ENCODE measurements around the gene SPEM1. TPM values are rescaled to one million over a fixed set of nuclear protein-coding genes. Genes with fewer than 3 reads are reported as not detected.

The SPEM1 gene
- total and polyA plus RNA-seq, 7 experiments from 2014 or later = not detected

DNA sequence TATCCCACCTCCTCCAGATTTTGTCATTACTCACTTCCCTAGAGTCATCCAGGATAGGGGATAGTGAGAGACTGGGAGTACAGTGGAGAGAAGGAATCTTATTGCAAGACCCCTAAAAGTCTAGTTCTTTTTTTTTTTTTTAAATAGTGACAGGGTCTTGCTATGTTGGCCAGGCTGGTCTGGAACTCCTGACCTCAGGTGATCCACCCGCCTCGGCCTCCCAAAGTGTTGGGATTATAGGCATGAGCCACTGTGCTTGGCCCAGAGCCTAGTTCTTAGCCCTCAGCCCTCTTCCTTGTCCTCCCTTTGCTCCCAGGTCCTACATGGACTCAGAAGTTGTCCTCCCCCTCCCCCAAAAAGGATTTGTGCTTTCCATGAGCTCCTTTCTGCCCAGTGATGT lies 22.0 kb downstream of the SPEM1 start:
- Mint-ChIP-seq H3K27me3 (peaks cover 49 to 67% (median 63%) of the 10 kb centered on the region in 5 donors), H3K36me3 (peaks cover 0 to 38% (median 0%) of the 10 kb centered on the region in 5 donors), H3K4me1 (peaks cover 36 to 55% (median 46%) of the 10 kb centered on the region in 7 donors), H3K4me3 (peak overlapping the region in 3 of 10 donors; percentile 14 to 34 (median 29)), H3K9me3 (peaks cover 0 to 6% (median 0%) of the 10 kb centered on the region in 11 donors), H3K27ac (no peak overlapping the region)
- intact Hi-C loops (cut with micrococcal nuclease) = no loop called here
- no peak for DNase-seq
- Histone ChIP-seq H3K27me3 (ENCODE audit: control insufficient read depth in 2 of 2, insufficient read depth in 2 of 2, low read length in 2 of 2) (peaks cover 17 to 34% of the 10 kb centered on the region in 2 donors), H3K4me3 (ENCODE audit: low read length) (no peak overlapping the region), H3K36me3 (ENCODE audit: control insufficient read depth in 2 of 3, insufficient read depth in 3 of 3, low read length in 3 of 3) (no peaks in the 10 kb centered on the region), H3K4me1 (ENCODE audit: control insufficient read depth in 2 of 2, insufficient read depth in 2 of 2, low read length in 2 of 2) (peaks cover 13 to 52% of the 10 kb centered on the region in 2 donors), H3K27ac (ENCODE audit: low read depth, low read length) (no peak overlapping the region), H3K9me3 (ENCODE audit: control insufficient read depth in 2 of 3, low read length in 3 of 3) (no peaks in the 10 kb centered on the region)
- ChIA-PET CTCF (interaction anchor here (0.6 to 1.8 kb wide), 4 partner anchors 86 to 141 kb away, joined by 3 to 5 read pairs (median 4); partner anchors contain the start of genes MPDU1 and SENP3), POLR2A (interaction anchor here (0.9 to 7.5 kb wide), 6 partner anchors 12 to 43 kb away, joined by 3 to 79 read pairs (median 12); partner anchors contain the start of genes POLR2A and ZBTB4)
- ATAC-seq = no peak

DNA sequence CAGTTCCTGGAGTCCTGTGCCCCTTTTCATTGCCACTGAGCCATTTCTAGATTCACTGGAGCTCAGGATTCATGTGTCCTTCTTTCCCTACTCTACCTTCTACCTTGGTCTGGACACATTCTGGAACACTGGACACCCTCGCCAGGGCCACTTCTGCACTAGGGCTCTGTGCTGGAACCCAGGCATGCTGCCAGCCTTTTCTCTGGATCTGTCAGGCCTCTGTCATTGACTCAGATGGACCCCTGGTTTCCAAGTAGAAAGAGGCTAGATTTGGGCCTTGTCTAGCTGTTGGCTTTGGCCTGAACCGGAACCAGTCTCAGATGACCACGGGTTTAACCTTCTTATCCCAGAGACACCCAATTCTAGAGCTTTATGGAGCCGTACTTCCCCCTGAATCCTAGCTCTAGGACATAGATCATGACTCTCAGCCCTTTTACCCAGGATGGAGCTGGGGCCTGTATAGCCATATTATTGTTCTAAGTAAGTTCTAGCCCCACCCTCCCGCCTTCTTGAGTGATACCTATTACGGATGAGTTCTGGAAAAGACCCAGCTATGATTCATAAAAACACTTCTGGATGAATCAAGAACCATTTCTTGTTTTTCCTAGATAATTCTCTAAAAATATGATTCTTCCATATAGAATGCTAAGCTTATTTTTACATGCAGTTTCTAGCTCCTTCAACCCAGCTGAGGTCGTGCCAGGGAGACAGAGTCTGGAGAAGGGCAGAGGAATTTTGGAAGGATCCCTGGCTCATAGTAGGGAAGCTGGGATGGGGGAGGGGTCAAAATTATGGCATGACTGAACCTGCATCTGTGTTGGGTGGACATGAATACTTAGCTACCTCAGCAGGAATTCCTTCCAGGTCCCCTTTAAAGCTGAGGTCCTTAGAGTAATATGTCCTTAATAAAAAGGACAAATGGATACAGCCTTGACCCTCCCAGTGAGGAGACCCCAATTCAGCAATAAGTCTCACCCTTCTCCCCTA lies 23.7 kb downstream of the SPEM1 start:
- Histone ChIP-seq H3K27ac (ENCODE audit: low read depth, low read length) (no peak overlapping the region), H3K27me3 (ENCODE audit: control insufficient read depth in 2 of 2, insufficient read depth in 2 of 2, low read length in 2 of 2) (peaks cover 13 to 34% of the 10 kb centered on the region in 2 donors), H3K4me1 (ENCODE audit: control insufficient read depth in 2 of 2, insufficient read depth in 2 of 2, low read length in 2 of 2) (peaks cover 4 to 37% of the 10 kb centered on the region in 2 donors), H3K4me3 (ENCODE audit: low read length) (no peak overlapping the region), H3K36me3 (ENCODE audit: control insufficient read depth in 2 of 3, insufficient read depth in 3 of 3, low read length in 3 of 3) (no peaks in the 10 kb centered on the region), H3K9me3 (ENCODE audit: control insufficient read depth in 2 of 3, low read length in 3 of 3) (no peaks in the 10 kb centered on the region)
- Mint-ChIP-seq H3K36me3 (peaks cover 0 to 41% (median 5%) of the 10 kb centered on the region in 5 donors), H3K27me3 (peaks cover 49 to 72% (median 64%) of the 10 kb centered on the region in 5 donors), H3K4me1 (peaks cover 27 to 47% (median 38%) of the 10 kb centered on the region in 7 donors), H3K4me3 (peak overlapping the region in 4 of 10 donors; percentile 16 to 89 (median 48)), H3K27ac (no peak overlapping the region), H3K9me3 (peaks cover 0 to 7% (median 0%) of the 10 kb centered on the region in 11 donors)
- no peak for ATAC-seq
- POLR2A ChIA-PET = interaction anchor here (0.7 to 7.5 kb wide), 5 partner anchors 7 to 41 kb away, joined by 3 to 79 read pairs (median 35); partner anchors contain the start of genes POLR2A, TMEM102 and ZBTB4
- CTCF ChIA-PET = interaction anchor here (0.5 to 1.4 kb wide), 4 partner anchors 75 to 172 kb away, joined by 3 to 5 read pairs (median 4); no protein-coding TSS in a partner anchor
- intact Hi-C loops (cut with micrococcal nuclease) = no loop called here
- DNase-seq = no peak

DNA sequence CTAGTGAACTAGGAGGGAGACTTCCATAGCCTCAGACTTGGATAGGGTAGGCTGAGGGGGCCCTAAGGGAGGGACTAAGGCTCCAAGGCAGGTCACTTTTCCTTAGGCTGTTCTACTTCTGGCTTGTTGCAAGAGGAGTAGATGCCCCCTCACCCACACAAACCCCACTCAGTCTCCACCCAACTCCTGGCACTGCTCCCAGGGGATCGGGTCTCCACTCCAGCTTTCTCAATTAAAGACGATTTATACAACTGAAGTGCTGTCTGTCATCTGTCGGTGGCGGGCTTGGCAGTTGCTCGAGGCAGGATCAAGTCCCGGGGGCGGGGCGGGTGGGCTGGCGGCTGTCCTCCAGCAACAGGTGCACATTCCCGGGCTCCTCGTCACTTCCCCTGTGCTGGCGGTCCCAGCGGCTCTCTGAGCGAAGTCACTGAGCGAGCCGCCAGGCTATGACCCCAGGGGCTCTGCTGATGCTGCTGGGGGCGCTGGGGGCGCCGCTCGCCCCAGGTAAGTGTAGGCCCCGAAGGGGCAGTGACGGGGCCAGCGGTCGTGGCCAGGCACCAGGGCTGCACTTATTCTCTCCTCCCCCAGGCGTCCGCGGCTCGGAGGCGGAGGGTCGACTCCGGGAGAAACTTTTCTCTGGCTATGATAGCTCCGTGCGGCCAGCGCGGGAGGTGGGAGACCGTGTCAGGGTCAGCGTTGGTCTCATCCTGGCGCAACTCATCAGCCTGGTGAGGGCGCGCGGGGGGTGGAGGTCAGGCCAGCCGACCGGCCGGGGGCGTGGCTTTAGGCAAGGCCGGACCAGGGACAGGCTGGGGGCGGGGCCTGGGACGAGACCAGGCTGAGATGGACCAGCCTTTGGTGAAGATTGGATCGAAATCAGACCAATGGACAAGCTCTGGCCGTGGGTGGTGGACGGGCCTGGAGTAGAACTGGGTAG lies 24.8 kb downstream of the SPEM1 start, which contains the start of gene CHRNB1:
CHRNB1 (plus strand) TSS at position 380 of the 937 bp plus-strand sequence; CDS start at position 447, 67 bp downstream.
- Histone ChIP-seq H3K27me3 (ENCODE audit: control insufficient read depth in 2 of 2, insufficient read depth in 2 of 2, low read length in 2 of 2) (peaks cover 9 to 34% of the 10 kb centered on the region in 2 donors), H3K4me3 (ENCODE audit: low read length) (peak within 1 kb of the TSS; percentile 30), H3K36me3 (ENCODE audit: control insufficient read depth in 2 of 3, insufficient read depth in 3 of 3, low read length in 3 of 3) (no peaks in the 10 kb centered on the region), H3K9me3 (ENCODE audit: control insufficient read depth in 2 of 3, low read length in 3 of 3) (no peaks in the 10 kb centered on the region), H3K27ac (ENCODE audit: low read depth, low read length) (no peak within 1 kb of the TSS), H3K4me1 (ENCODE audit: control insufficient read depth in 2 of 2, insufficient read depth in 2 of 2, low read length in 2 of 2) (peaks cover 4 to 28% of the 10 kb centered on the region in 2 donors)
- ATAC-seq (peak; percentile 74), DNase-seq (peak in 2 of 9 donors; percentile 23 to 49)
- H3K27me3 Mint-ChIP-seq = peaks cover 44 to 68% (median 58%) of the 10 kb centered on the region in 5 donors
- peaks cover 23 to 39% (median 32%) of the 10 kb centered on the region in 7 donors for H3K4me1 Mint-ChIP-seq
- H3K4me3 Mint-ChIP-seq = peak within 1 kb of the TSS; percentile 75 to 89 (median 84)
- H3K9me3 Mint-ChIP-seq = peaks cover 0 to 5% (median 0%) of the 10 kb centered on the region in 11 donors
- CTCF ChIA-PET = interaction anchor here (0.8 to 1.5 kb wide), 4 partner anchors 8 to 116 kb away, joined by 3 to 5 read pairs (median 4); no protein-coding TSS in a partner anchor
- intact Hi-C loops (cut with micrococcal nuclease) = loop anchor here in 1 of 2 donors (1.0 kb wide), 1 partner anchor 10 kb away; no protein-coding TSS in a partner anchor
- peaks cover 0 to 41% (median 6%) of the 10 kb centered on the region in 5 donors for H3K36me3 Mint-ChIP-seq
- H3K27ac Mint-ChIP-seq = peak within 1 kb of the TSS in 5 of 9 donors; percentile 26 to 90 (median 39)
- POLR2A ChIA-PET = interaction anchor here (0.6 to 7.5 kb wide), 8 partner anchors 8 to 113 kb away, joined by 3 to 79 read pairs (median 11); partner anchors contain the start of genes POLR2A, TMEM102 and ZBTB4

DNA sequence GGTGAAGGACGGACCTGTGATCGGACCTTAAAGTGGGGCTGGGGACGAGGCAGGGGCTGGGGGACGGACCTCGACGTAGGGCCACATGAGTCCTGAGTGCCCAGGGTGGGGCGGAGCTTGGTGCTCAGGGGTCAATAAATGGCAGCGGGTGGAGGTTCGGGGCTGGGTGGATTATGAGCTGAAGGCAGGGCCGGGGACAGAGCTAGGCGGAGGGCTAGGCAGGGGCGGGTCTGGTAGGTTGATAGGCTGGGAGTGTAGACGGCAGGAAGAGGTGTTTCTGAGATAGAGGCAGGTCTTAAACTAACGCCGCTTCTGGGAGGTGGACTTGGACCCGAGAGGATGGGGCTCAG lies 25.5 kb downstream of the SPEM1 start:
- Mint-ChIP-seq H3K27me3 (peaks cover 39 to 63% (median 52%) of the 10 kb centered on the region in 5 donors), H3K4me1 (peaks cover 19 to 34% (median 26%) of the 10 kb centered on the region in 7 donors), H3K9me3 (peaks cover 0 to 5% (median 0%) of the 10 kb centered on the region in 11 donors), H3K27ac (peak overlapping the region in 5 of 9 donors; percentile 26 to 90 (median 39)), H3K4me3 (peak overlapping the region; percentile 75 to 89 (median 84)), H3K36me3 (peaks cover 0 to 44% (median 6%) of the 10 kb centered on the region in 5 donors)
- ChIA-PET POLR2A (interaction anchor here (0.6 to 7.5 kb wide), 11 partner anchors 9 to 131 kb away, joined by 3 to 79 read pairs (median 3); partner anchors contain the start of genes POLR2A, SENP3, TMEM102 and ZBTB4), CTCF (interaction anchor here (0.6 to 1.5 kb wide), 6 partner anchors 8 to 207 kb away, joined by 3 to 5 read pairs (median 3); no protein-coding TSS in a partner anchor)
- ATAC-seq = peak; percentile 77
- peak in 5 of 9 donors; percentile 35 to 52 (median 41) for DNase-seq
- Histone ChIP-seq H3K4me3 (ENCODE audit: low read length) (peak overlapping the region; percentile 30), H3K27me3 (ENCODE audit: control insufficient read depth in 2 of 2, insufficient read depth in 2 of 2, low read length in 2 of 2) (peaks cover 9 to 31% of the 10 kb centered on the region in 2 donors), H3K9me3 (ENCODE audit: control insufficient read depth in 2 of 3, low read length in 3 of 3) (no peaks in the 10 kb centered on the region), H3K4me1 (ENCODE audit: control insufficient read depth in 2 of 2, insufficient read depth in 2 of 2, low read length in 2 of 2) (peaks cover 4 to 22% of the 10 kb centered on the region in 2 donors), H3K27ac (ENCODE audit: low read depth, low read length) (no peak overlapping the region), H3K36me3 (ENCODE audit: control insufficient read depth in 2 of 3, insufficient read depth in 3 of 3, low read length in 3 of 3) (no peaks in the 10 kb centered on the region)
- intact Hi-C loops (cut with micrococcal nuclease) = loop anchor here in 1 of 2 donors (1.0 kb wide), 1 partner anchor 10 kb away; no protein-coding TSS in a partner anchor

DNA sequence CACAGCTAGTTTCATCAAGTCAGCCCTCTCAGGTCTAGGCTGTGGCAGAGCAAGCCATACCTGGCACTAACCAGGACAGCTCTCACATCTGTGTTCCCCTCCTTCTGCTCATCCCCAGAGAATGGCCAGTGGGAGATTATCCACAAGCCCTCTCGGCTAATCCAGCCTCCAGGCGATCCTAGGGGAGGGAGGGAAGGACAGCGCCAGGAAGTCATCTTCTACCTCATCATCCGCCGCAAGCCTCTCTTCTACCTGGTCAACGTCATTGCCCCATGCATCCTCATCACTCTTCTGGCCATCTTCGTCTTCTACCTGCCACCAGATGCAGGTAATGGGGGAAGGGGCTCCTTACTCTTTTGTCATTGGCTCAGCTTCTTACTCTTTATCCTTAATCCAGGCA lies 28.3 kb downstream of the SPEM1 start:
- no peak for DNase-seq
- intact Hi-C loops (cut with micrococcal nuclease) = no loop called here
- ATAC-seq = no peak
- Mint-ChIP-seq H3K27ac (peak overlapping the region in 1 of 9 donors; percentile 2), H3K9me3 (peaks cover 0 to 5% (median 0%) of the 10 kb centered on the region in 11 donors), H3K4me3 (no peak overlapping the region), H3K36me3 (peaks cover 0 to 37% (median 6%) of the 10 kb centered on the region in 5 donors), H3K27me3 (peaks cover 24 to 38% (median 30%) of the 10 kb centered on the region in 5 donors), H3K4me1 (peaks cover 19 to 37% (median 29%) of the 10 kb centered on the region in 7 donors)
- Histone ChIP-seq H3K27me3 (ENCODE audit: control insufficient read depth in 2 of 2, insufficient read depth in 2 of 2, low read length in 2 of 2) (peaks cover 5 to 17% of the 10 kb centered on the region in 2 donors), H3K9me3 (ENCODE audit: control insufficient read depth in 2 of 3, low read length in 3 of 3) (no peaks in the 10 kb centered on the region), H3K4me1 (ENCODE audit: control insufficient read depth in 2 of 2, insufficient read depth in 2 of 2, low read length in 2 of 2) (peaks cover 4 to 17% of the 10 kb centered on the region in 2 donors), H3K4me3 (ENCODE audit: low read length) (no peak overlapping the region), H3K36me3 (ENCODE audit: control insufficient read depth in 2 of 3, insufficient read depth in 3 of 3, low read length in 3 of 3) (no peaks in the 10 kb centered on the region), H3K27ac (ENCODE audit: low read depth, low read length) (no peak overlapping the region)
- ChIA-PET POLR2A (interaction anchor here (5.5 to 6.1 kb wide), 2 partner anchors 12 to 36 kb away, joined by 35 to 43 read pairs; partner anchors contain the start of genes POLR2A and TMEM102), CTCF (interaction anchor here (1.0 kb wide), 1 partner anchor 13 kb away, joined by 3 read pairs; the partner anchor contains the start of gene TMEM102)

All from naive thymus-derived CD4-positive, alpha-beta T cell (primary cell).